PC-9 (cell line): ENCODE data around the gene SLC25A1. TPM values are rescaled to one million over a fixed set of nuclear protein-coding genes. Genes with fewer than 3 reads are reported as not detected.

ENCODE experiments used
- BruUV-seq: library from RNA; stranded (reverse); fragments of 400-500 nt; replicated peaks from 2 replicates; lab custom pipeline; 2021; lab: Mats Ljungman, UMichigan
- CTCF ChIA-PET: fragments of 300-600 bp; sonication (Branson Sonifier 250); formaldehyde crosslinking; loops from one replicate; lab custom pipeline; 2022; ENCODE audit warnings: antibody characterized with exemption; lab: Charles Lee
- POLR2A ChIA-PET: fragments of 300-600 bp; sonication (Branson Sonifier 250); formaldehyde crosslinking; loops from one replicate; lab custom pipeline; 2022; ENCODE audit warnings: antibody characterized with exemption; ENCODE audit not compliant: unreplicated experiment; lab: Charles Lee
- DNase-seq, 2 experiments: peaks; one replicate each; pipeline versions ENCODE4 v3.0.0 to v3.0.0-alpha.2; 2015 to 2022; ENCODE audit warnings: mixed read lengths in 1 of 2
- H2AFZ ChIP-seq: fragments of 200-600 bp; sonication (generic); 2 replicates; pipeline ENCODE4 v1.8.1; 2017; ENCODE audit warnings: antibody characterized with exemption
- H3F3A ChIP-seq: fragments of 200-600 bp; sonication (generic); 2 replicates; pipeline ENCODE4 v1.8.1; 2017; ENCODE audit warnings: antibody characterized with exemption, mild to moderate bottlenecking, low read depth; ENCODE audit not compliant: insufficient read depth
- H3K27ac ChIP-seq: fragments of 200-600 bp; sonication (generic); 2 replicates; pipeline ENCODE4 v1.6.1; 2016; ENCODE audit warnings: mixed run types
- H3K27me3 ChIP-seq: fragments of 200-600 bp; sonication (generic); 2 replicates; pipeline ENCODE4 v1.6.1; 2016; ENCODE audit warnings: low read depth, mixed run types; ENCODE audit not compliant: insufficient read depth
- H3K36me3 ChIP-seq: fragments of 200-600 bp; sonication (generic); 2 replicates; pipeline ENCODE4 v1.6.1; 2016; ENCODE audit warnings: low read depth, mixed run types
- H3K4me1 ChIP-seq: fragments of 200-600 bp; sonication (generic); replicated peaks from 2 replicates; pipeline ENCODE4 v1.6.1; 2016; ENCODE audit warnings: mixed run types; ENCODE audit not compliant: insufficient read depth
- H3K4me2 ChIP-seq: fragments of 200-600 bp; sonication (generic); 2 replicates; pipeline ENCODE4 v1.6.1; 2017; ENCODE audit warnings: mixed run types
- H3K4me3 ChIP-seq: fragments of 200-600 bp; sonication (generic); 2 replicates; pipeline ENCODE4 v1.6.1; 2016; ENCODE audit warnings: mixed run types
- H3K79me2 ChIP-seq: fragments of 200-600 bp; sonication (generic); 2 replicates; pipeline ENCODE4 v1.6.1; 2017; ENCODE audit warnings: low read depth, mixed run types
- H3K9me2 ChIP-seq: fragments of 200-600 bp; sonication (generic); 2 replicates; pipeline ENCODE4 v1.8.1; 2017; ENCODE audit warnings: mild to moderate bottlenecking; ENCODE audit not compliant: insufficient read depth
- H3K9me3 ChIP-seq: fragments of 200-600 bp; sonication (generic); 2 replicates; pipeline ENCODE4 v1.8.1; 2016; ENCODE audit warnings: low read depth; ENCODE audit not compliant: insufficient read depth
- H4K20me1 ChIP-seq: fragments of 200-600 bp; sonication (generic); 2 replicates; pipeline ENCODE4 v1.8.1; 2017; ENCODE audit not compliant: insufficient read depth
- CTCF ChIP-seq: fragments of 200-600 bp; sonication (generic); conservative IDR thresholded peaks from 2 replicates; pipeline ENCODE4 v1.6.1; 2017; ENCODE audit warnings: mixed run types, antibody characterized with exemption, mild to moderate bottlenecking, moderate library complexity
- EZH2 ChIP-seq: fragments of 200-600 bp; sonication (generic); IDR thresholded peaks from 2 replicates; pipeline ENCODE4 v1.8.0; 2017; ENCODE audit warnings: antibody characterized with exemption, low read depth
- intact Hi-C: fragments of 100-400 bp; cut with micrococcal nuclease; formaldehyde crosslinking; loops from one replicate; pipeline ENCODE4 v1.10.0; 2022; ENCODE audit not compliant: unreplicated experiment
- total RNA-seq: library from RNA; stranded (reverse); gene quantifications from 2 replicates; pipeline ENCODE4 v1.2.3, GENCODE V29; 2021

SLC25A1 gene
- total RNA-seq, 1 experiment from 2014 or later, result 79.9 TPM

DNA sequence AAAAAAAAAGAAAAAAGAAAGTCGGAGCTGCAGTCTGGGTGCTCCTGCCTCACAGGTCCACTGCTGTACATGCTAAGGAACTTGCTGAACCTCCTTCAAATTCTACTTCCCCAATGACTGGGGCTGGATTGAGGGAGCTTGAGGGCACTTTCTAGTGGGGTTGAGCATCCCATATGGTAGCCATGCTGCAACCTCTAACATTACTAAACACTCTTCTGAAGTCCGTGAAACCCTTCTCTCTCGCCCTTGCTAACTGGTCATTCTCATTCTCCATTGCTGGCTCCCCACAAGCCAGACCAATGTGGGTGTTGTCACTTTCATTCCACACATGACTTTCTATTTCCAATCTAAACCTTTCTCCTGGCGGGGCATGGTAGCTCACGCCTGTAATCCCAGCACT, 35.3 kb downstream of the SLC25A1 start:
- Histone ChIP-seq H3K27me3 (no peaks in the 10 kb centered on the region), H3K4me2 (peak overlapping the region; percentile 90), H3K79me2 (peaks cover 21% of the 10 kb centered on the region), H3K4me3 (peak overlapping the region; percentile 98), H3K36me3 (peaks cover 3% of the 10 kb centered on the region), H3K9me2 (no peaks in the 10 kb centered on the region), H3K27ac (no peak overlapping the region), H4K20me1 (no peaks in the 10 kb centered on the region), H3K4me1 (peaks cover 5% of the 10 kb centered on the region; the same call in 1 of the 2 replicates), H3K9me3 (no peaks in the 10 kb centered on the region), H2AFZ (peak overlapping the region; percentile 93; the same call in 1 of the 2 replicates), H3F3A (peaks cover 4% of the 10 kb centered on the region; the same call in 1 of the 2 replicates)
- DNase-seq, result no peak
- BruUV-seq, result no TSS peak
- ChIA-PET CTCF (interaction anchor here (0.7 kb wide), 1 partner anchor 39 kb away, joined by 9 read pairs; no protein-coding TSS in a partner anchor), POLR2A (interaction anchor here (0.7 kb wide), 1 partner anchor 993 kb away, joined by 3 read pairs; the partner anchor contains the start of gene USP18)
- TF ChIP-seq EZH2 (no peak), CTCF (no peak)
- intact Hi-C loops, result no loop called here

DNA sequence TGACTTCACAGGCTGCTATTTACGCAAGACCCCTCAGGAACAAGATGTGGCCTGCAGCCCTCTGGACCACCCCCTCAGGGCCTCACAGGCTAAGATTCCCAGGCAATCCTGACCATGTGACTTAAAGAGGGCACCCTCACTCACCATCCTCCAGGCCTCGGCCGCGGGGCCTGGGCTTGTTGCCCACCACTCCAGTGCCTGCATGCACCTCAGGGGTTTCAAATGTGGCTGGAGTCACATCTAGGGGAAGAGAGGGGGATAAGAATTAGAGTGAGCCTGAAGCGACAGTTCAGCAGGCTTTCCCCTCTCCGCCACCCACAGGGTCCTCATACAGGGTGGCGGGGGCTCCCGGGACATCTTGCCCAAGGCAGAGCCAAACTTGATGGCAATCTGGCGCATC, 36.1 kb downstream of the SLC25A1 start:
- intact Hi-C loops, result no loop called here
- H3K4me3 ChIP-seq, result no peak overlapping the region

GRCh38 chr22:19139974-19140373, 38.6 kb downstream of the SLC25A1 start:
- Histone ChIP-seq H3K4me2 (no peak overlapping the region), H3K4me3 (no peak overlapping the region), H3K27me3 (no peaks in the 10 kb centered on the region), H3F3A (peaks cover 4% of the 10 kb centered on the region; the same call in 1 of the 2 replicates), H2AFZ (no peak overlapping the region), H3K9me3 (no peaks in the 10 kb centered on the region), H3K79me2 (peaks cover 21% of the 10 kb centered on the region), H3K9me2 (no peaks in the 10 kb centered on the region), H4K20me1 (no peaks in the 10 kb centered on the region), H3K36me3 (peaks cover 3% of the 10 kb centered on the region), H3K27ac (no peak overlapping the region), H3K4me1 (peaks cover 5% of the 10 kb centered on the region; the same call in 1 of the 2 replicates)
- POLR2A ChIA-PET, result no interaction called here
- intact Hi-C loops, result no loop called here
- BruUV-seq, result no TSS peak
- TF ChIP-seq EZH2 (no peak), CTCF (no peak)
- no peak for DNase-seq
- CTCF ChIA-PET, result no interaction called here

More for the DNA sequence above, 36.1 kb downstream of the SLC25A1 start:
- Histone ChIP-seq H3K27me3 (no peaks in the 10 kb centered on the region), H2AFZ (no peak overlapping the region), H3K4me2 (no peak overlapping the region), H3K79me2 (peaks cover 21% of the 10 kb centered on the region), H3K4me1 (peaks cover 5% of the 10 kb centered on the region; the same call in 1 of the 2 replicates), H3K27ac (no peak overlapping the region), H3K9me3 (no peaks in the 10 kb centered on the region), H3F3A (peaks cover 4% of the 10 kb centered on the region; the same call in 1 of the 2 replicates), H3K9me2 (no peaks in the 10 kb centered on the region), H4K20me1 (no peaks in the 10 kb centered on the region), H3K36me3 (peaks cover 3% of the 10 kb centered on the region)
- ChIA-PET POLR2A (no interaction called here), CTCF (interaction anchor here (0.7 kb wide), 1 partner anchor 40 kb away, joined by 9 read pairs; no protein-coding TSS in a partner anchor)
- TF ChIP-seq CTCF (no peak), EZH2 (no peak)
- DNase-seq, result no peak
- no TSS peak for BruUV-seq
